Activated naive CD4-positive, alpha-beta T cell treated with anti-CD3 and anti-CD28 coated beads, Interleukin-2, amount 50 U/mL, for 72 hours (primary cell): Measurements from ENCODE around the gene STARD13. TPM values are rescaled to one million over a fixed set of nuclear protein-coding genes. Genes with fewer than 3 reads are reported as not detected.

Experiments
- ATAC-seq, 2 donors: fragments of 150-1000 bp; cut with Tn5 transposase; 2 replicates each; pipeline ENCODE4 v1.10.0; 2021; ENCODE audit warnings: mild to moderate bottlenecking in 2 of 2, moderate library complexity in 2 of 2
- DNase-seq, 2 donors: peaks; one replicate each; pipeline ENCODE4 v3.0.0; 2021 to 2022; ENCODE audit warnings: low spot score in 2 of 2
- H3K27ac Mint-ChIP-seq, 2 donors: one replicate each; pipeline ENCODE4 v1.8.0; 2022; ENCODE audit warnings: mild to moderate bottlenecking in 2 of 2, mixed read lengths in 2 of 2
- H3K36me3 Mint-ChIP-seq, 2 donors: one replicate each; pipeline ENCODE4 v1.8.0; 2022; ENCODE audit warnings: mixed read lengths in 2 of 2
- H3K9me3 Mint-ChIP-seq, 2 donors: one replicate each; pipeline ENCODE4 v1.8.0; 2022; ENCODE audit warnings: mixed read lengths in 2 of 2
- total RNA-seq, 2 donors: library from RNA; stranded (reverse); gene quantifications; one replicate each; pipeline ENCODE4 v1.2.3, GENCODE V29; 2022

The STARD13 gene
- total RNA-seq, 2 donors from 2014 or later: 0.50 to 1.3 TPM

DNA sequence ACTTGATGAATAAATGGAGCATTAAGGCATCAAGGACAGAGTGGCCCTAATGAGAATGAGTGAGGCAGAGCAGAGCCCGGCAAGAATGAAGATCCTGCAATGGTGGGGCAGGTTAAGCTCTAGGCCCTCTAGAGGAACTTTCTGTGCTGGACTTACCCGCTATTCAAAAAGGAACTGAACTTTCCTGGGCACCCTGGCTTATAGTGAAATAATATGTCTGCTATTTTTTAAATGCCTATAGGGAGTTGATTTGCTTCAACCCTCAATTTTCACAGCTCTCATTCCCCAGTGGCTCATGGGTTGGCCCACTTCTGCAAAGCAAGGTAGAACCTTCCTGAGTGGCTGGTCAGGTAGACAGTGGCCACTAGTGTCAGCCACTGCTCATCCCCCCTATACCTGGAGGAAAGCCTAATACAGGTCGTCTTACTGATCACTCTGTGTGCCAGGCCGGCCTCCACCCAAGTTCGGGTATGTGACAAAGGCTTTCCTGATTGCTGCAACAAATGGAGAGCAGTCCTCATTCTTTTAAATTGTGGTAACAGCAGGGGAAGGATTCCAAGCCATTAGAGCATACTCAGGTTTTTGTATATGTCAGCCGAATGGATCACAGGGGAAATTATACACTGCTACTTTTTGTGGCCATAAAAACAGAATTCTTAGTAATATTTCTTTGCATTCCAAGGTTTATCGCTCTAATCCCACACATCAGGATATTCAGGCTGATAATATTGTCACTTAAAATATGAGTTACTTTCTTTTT, 166.4 kb downstream of the STARD13 start:
- Mint-ChIP-seq H3K9me3 (no peaks in the 10 kb centered on the region), H3K27ac (no peak overlapping the region), H3K36me3 (no peaks in the 10 kb centered on the region)
- DNase-seq: no peak
- ATAC-seq: no peak

DNA sequence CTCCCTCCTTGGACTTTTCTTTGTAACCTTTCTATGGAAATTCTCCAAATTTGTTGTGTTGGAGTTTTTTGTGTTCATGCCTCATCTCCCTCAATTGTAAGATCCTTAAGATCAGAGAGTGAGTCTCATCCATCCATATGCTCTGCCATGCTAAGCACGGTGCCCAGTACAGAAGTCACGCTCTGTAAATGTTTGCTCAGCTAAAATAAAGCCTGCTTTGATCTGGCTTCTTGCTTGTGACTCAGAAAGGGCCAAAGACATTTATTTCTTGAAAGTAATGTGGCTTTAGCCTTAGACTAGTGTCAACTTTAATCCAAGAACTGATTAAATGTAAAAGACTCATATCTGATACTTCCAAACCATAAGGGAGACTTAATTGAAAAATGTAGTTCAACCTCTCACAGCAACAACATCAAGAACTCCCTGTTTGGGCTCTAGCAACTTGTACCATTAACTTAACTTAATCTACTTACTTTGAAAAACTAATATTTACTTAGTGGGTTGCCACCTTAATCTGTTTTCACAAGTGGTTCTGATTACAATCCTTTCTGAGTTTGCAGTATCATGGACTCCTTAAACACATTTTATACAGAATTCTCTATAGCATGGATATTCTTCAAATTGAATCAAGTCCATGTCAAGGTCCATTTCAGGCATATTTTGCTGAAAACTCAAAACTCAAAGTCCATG, 169.1 kb downstream of the STARD13 start:
- Mint-ChIP-seq H3K36me3 (no peaks in the 10 kb centered on the region), H3K9me3 (no peaks in the 10 kb centered on the region), H3K27ac (no peak overlapping the region)
- no peak for DNase-seq
- ATAC-seq: no peak

DNA sequence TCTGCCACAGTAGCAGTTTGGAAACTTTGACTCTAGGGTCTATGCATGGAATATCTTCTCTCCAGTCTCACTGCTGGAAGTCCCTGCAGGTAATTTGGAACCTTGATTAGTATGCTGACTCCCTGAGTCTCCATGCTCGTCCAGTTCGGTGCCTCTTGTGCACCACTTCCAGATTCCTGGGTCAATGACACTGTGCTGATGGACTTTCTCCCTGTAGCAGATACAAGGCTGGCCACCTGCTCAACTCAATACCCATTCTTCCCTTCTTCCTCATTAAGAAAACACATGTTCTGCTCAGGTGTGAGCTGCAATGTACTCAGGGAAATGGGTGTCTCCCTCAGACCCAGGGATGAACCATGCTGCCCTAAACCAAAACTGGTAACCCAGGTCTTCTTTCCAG, 170.3 kb downstream of the STARD13 start:
- H3K9me3 Mint-ChIP-seq: no peaks in the 10 kb centered on the region
- no peaks in the 10 kb centered on the region for H3K36me3 Mint-ChIP-seq
- ATAC-seq: no peak
- DNase-seq: no peak
- no peak overlapping the region for H3K27ac Mint-ChIP-seq

DNA sequence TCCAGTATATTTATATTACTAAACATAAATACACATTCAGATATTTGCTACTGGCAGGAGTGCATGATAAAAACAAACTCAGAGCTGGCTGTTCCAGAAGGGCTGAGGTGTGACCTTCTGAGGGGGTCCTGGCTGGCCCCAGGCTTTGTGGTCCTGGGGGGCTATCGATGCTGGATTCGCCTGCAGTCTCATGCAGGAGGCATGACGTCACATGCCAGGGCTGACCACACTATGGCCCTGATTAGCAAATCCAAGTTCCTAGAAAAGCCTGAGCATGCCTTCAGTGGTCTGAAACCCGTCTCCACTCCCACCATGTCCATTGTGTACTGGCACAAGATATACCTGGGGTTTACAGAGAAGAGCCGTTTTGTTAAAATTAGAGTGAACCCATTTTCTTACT, 171.4 kb downstream of the STARD13 start:
- DNase-seq (no peak), ATAC-seq (no peak)
- Mint-ChIP-seq H3K9me3 (no peaks in the 10 kb centered on the region), H3K27ac (no peak overlapping the region), H3K36me3 (no peaks in the 10 kb centered on the region)

DNA sequence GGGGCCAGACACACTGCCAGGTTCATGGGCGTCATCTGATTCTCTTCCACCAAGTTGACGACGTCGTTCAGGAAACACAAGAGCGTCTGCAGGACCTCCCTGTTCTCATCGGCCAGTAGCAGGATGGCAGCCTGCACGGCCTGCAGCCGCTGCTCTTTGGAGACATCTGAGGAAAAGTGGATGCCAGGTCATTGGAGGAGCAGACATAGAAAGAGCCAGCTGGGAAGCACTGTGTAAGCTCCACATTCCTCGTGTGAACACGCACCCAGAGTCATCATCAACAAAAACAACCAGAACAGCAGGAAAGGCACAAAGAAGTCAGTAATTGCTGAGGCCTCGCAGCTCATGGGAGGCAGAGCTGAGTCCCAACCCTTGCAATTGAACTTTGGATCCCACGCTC, 172.8 kb downstream of the STARD13 start:
- DNase-seq: no peak
- Mint-ChIP-seq H3K36me3 (no peaks in the 10 kb centered on the region), H3K27ac (no peak overlapping the region), H3K9me3 (no peaks in the 10 kb centered on the region)
- ATAC-seq: no peak

DNA sequence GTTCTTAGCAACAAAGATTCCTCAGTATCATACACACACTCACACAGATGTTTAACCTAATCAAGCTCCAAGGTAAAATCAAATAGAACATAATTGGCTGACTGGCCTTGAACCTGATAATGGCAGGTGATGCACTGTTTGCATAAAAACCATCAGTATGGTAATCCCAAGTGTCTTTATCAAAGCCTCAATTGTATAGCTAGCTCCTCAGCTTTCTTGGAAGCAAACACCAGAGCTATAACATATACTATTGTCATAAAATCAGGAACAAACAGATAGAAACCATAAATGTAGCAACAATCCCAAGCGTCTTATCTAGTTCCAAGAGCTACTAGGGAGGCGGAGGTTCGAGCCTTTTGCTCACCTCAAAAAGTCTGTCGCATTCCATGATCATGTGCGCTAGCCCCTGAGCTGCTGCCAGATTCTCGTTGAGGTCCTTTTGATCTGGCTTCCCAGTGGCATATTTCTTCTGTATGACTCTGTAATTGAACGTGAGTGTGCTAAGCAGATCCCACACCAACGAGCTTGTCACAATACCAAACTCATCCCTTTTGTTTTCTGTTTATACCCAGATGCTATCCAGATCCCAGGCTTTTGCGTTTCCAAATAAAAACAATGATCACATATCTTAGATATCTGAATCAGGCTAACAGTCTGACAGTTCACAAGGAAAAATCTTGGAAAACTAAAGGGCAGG, 174.0 kb downstream of the STARD13 start:
- DNase-seq (no peak), ATAC-seq (no peak)
- no peaks in the 10 kb centered on the region for H3K36me3 Mint-ChIP-seq
- no peaks in the 10 kb centered on the region for H3K9me3 Mint-ChIP-seq
- H3K27ac Mint-ChIP-seq: no peak overlapping the region

DNA sequence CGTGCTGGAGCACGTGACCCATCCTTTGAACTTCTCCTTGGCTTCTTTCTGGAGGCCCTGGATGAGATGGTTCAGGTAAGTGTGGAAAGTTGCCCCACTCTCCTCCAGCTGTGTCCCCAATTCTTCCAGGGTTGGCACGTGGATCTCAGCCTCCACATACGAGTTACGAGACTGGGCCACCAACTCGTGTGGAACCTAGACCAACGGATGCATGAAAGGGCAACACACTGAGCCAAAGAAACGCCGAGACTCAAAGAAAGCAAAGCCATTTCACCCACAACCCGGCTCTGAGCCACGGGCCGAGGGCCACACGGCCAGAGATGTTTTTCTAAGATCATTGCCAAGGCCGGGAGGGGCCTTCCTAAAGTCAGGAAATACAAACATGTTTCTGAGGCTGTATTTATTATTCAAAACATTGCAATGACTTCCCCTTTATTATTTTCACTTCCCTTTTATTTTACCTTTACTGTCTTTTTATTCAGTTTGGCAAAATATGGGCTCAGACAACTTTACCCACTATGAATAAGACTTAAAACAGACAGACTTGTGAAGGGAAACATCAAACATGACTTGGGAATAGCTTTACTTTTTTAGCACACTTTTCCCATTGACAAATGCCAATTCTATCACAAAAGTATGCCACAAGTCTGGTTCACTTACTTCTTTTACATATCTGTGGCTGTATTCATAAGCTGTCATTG, 174.7 kb downstream of the STARD13 start:
- H3K36me3 Mint-ChIP-seq: no peaks in the 10 kb centered on the region
- H3K9me3 Mint-ChIP-seq: no peaks in the 10 kb centered on the region
- DNase-seq (no peak), ATAC-seq (no peak)
- H3K27ac Mint-ChIP-seq: no peak overlapping the region

DNA sequence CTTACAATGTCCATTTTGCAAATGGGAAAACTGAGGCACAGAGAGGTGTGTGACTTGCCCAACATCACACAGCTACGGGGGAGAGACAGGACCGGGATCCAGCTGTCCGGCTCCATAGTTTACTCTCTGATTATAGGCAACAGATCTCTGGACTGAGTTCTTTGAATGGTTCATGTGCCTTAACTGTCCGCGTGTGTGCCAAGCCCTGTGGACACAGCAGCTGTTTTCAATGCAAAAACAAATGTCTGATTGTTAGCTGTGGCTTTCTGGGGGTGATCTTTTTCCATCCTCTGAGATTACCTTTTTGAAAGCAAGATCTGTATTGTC, 175.2 kb downstream of the STARD13 start:
- DNase-seq (no peak), ATAC-seq (no peak)
- Mint-ChIP-seq H3K36me3 (no peaks in the 10 kb centered on the region), H3K27ac (no peak overlapping the region), H3K9me3 (no peaks in the 10 kb centered on the region)

DNA sequence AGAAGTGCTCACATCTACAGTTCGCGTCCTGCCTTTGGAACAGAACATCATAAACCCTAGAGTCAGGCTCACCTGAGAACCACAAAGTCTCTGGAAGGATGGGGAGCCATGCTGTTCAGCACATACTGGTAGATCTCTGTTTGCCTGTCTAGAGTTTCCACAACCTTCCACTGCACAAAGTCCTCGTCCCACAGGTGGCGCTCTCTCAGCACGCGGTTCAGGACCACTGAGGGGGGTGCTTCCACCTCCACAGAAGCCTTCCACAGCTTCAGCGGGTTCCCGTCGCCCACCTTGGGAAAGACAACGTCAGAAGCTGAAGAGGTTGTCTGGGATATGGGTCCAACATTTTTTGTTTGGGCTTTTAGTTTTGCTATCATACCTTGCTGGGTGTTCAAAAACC, 175.8 kb downstream of the STARD13 start:
- ATAC-seq (no peak), DNase-seq (no peak)
- Mint-ChIP-seq H3K9me3 (no peaks in the 10 kb centered on the region), H3K27ac (no peak overlapping the region), H3K36me3 (no peaks in the 10 kb centered on the region)

DNA sequence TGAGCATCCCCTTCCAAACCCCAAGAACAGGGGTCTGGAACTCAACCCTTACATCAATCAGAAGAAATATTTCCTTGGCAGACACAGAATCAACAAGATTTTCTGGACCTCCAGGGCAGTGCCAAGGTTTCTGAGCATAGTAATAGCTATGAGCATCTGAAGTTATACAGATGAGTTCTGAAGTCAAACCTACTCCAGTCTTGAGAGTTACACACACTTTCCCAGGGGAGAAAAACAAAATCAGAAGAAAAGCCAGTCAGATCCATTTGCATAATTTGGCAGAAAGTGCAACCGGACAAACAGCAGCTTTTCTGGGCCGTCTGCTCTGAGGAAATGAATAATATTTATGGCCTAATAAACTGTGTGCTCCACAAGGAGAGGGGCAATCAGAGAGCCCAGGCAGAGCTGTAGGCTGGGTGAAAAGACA, 176.3 kb downstream of the STARD13 start:
- DNase-seq: no peak
- Mint-ChIP-seq H3K36me3 (no peaks in the 10 kb centered on the region), H3K9me3 (no peaks in the 10 kb centered on the region)

DNA sequence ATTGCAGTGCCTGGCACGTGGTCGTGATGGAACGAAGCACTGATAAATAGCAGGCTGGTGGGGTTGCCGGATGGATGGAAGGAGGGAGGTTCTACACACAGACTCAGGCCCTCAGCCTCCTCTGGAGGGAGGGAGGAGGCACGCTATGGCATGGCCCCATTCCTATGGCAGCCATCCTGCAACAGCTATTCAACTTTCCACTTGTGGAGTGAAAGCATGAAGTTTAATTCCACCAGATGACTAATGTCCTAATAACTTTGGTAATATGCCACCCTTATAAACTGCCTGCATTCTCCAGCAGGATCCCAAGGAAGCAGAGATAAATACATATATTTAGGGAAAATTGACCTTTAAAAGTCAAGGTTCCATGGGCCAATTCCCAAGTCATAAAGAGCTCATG, 176.9 kb downstream of the STARD13 start:
- Mint-ChIP-seq H3K36me3 (no peaks in the 10 kb centered on the region), H3K9me3 (no peaks in the 10 kb centered on the region), H3K27ac (no peak overlapping the region)
- no peak for DNase-seq
- no peak for ATAC-seq

More for the DNA sequence above, 176.3 kb downstream of the STARD13 start:
- no peak overlapping the region for H3K27ac Mint-ChIP-seq
- no peak for ATAC-seq

DNA sequence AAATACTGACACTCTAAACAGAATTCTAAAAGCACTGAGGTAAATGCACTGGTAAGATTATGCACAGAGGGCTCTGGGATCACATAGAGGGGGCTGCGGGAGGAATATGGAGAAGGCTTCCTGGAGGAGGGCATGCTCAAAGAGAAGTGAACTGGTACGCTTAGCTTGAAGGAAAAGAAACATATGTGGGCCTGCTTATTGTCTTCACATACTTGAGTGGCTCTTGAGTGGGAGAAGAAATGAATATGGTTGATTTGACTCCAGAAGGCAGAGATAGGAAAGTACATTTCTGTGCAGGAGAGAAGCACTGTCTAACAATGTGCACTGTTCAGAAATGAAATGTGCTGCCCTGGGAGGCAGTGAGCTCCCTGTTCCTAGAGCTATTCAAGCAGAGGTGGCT, 178.2 kb downstream of the STARD13 start:
- H3K36me3 Mint-ChIP-seq: no peaks in the 10 kb centered on the region
- H3K9me3 Mint-ChIP-seq: no peaks in the 10 kb centered on the region
- no peak for DNase-seq
- no peak overlapping the region for H3K27ac Mint-ChIP-seq
- ATAC-seq: no peak

DNA sequence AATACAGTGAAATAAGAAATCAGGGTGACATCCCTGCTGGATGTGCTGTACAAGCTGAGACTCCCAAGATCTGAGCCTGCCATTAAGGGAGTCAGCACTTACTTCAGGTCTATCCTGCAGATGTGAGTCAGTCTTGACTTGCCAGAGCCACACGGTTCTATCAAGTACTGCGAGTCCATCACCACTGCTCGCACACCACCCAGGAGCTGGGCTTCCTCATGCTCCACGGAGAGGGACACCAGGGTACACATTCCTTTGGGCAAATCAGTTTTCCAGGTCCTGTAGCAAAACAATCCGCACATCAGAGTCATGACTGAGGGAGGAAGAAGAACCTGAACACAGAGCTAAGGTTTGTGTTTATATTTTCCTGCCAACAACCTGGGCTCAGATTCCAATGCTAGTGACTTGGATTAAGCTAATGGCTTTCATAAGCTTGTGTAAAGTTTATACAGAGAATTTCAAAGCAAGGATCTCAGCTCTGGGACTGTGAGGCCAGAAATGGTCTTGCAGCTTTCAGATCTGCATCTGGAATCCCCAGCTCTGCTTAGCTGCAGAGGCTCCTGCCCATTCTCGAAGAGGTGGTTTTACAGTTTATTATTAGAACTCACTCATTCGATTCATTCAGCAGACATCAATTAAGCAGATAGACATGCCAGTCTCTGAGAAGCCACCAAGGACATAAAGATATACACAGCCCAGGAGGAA, 178.7 kb downstream of the STARD13 start:
- H3K9me3 Mint-ChIP-seq: no peaks in the 10 kb centered on the region
- no peak overlapping the region for H3K27ac Mint-ChIP-seq
- ATAC-seq (no peak), DNase-seq (no peak)
- no peaks in the 10 kb centered on the region for H3K36me3 Mint-ChIP-seq

DNA sequence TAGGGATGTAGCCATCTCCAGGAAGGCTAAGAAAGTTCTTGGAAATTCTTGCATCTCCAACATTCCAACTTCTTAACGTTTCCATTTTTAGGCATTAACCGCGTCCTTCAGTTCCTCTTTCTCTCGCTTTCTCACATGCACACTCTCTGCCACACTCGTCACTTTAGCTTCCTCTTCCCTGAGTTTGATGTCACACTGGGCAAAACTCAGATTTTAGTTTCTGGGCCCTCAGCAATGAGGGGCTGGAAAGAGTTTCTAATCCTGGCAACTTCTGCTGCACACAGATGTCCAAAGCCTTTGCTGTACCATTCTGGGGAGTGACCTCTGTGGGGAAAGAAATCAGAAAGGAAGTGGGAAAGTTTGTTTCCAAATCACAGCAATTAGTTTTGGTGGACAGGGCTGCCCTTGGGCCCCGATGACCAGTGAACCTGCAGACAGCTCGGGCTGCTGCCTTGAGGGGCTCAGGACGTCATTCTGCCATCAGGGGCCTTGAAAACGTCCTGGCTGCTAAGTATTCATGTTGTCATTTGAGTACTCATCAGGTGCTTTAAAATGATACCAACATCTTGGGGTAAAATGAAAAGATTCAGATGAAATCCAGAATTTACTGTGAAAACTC, 180.1 kb downstream of the STARD13 start:
- no peaks in the 10 kb centered on the region for H3K36me3 Mint-ChIP-seq
- H3K27ac Mint-ChIP-seq: no peak overlapping the region
- no peaks in the 10 kb centered on the region for H3K9me3 Mint-ChIP-seq
- no peak for DNase-seq
- no peak for ATAC-seq

DNA sequence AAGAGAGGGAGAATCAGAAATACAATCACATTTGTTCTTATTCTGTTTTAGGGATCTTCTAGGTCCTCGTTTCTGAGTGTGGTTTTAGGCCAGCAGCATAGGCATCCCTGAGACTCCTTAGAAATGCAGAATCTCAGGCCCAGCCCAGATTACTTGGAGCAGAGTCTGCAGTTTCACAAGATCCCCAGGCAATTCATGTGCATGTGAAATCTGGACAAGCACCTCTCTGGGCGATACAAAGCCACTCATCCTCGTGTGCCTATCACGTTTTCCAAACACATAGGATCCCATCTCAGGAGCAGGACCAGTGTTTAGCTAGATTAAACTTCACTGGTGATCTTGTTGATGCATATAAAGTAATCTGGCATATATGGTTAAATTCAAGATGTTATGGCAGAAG, 182.1 kb downstream of the STARD13 start:
- DNase-seq (no peak), ATAC-seq (no peak)
- H3K36me3 Mint-ChIP-seq: no peaks in the 10 kb centered on the region
- H3K27ac Mint-ChIP-seq: no peak overlapping the region
- H3K9me3 Mint-ChIP-seq: peaks cover 0 to 1% of the 10 kb centered on the region in 2 donors

DNA sequence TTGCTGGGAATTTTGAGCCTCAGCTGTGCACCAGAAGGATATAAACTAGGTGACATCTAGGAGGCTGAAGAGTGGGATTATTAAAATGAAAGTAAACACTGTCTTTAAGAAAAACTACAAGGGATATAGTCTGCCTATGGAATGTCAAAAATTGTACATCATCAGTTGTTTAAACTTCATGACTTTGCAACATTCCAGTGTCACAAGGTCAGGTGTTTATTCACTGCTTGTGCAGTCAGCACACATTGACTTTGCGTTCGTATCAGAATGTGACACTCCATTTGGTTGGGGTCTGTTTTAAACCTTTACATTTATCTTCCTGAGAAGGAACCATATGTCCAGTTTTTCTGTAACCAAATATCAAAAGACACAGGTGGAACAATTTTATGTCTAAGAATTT, 183.7 kb downstream of the STARD13 start:
- no peak for ATAC-seq
- Mint-ChIP-seq H3K27ac (no peak overlapping the region), H3K9me3 (peaks cover 0 to 7% of the 10 kb centered on the region in 2 donors), H3K36me3 (no peaks in the 10 kb centered on the region)
- no peak for DNase-seq
